Fibroblast of lung (primary cell): Measurements from ENCODE around the gene CARS1. TPM values are rescaled to one million over a fixed set of nuclear protein-coding genes. Genes with fewer than 3 reads are reported as not detected.

Experiments
- DNase-seq, 2 donors: peaks; one replicate each; pipeline versions ENCODE4 v3.0.0 to v3.0.0-alpha.2; 2010; ENCODE audit warnings: low read depth in 2 of 2
- H2AFZ ChIP-seq: 2 replicates; pipeline ENCODE4 v1.5.1; 2012; ENCODE audit warnings: low read length, control low read depth, inconsistent platforms
- H3K27ac ChIP-seq: 2 replicates; pipeline ENCODE4 v1.5.1; 2011; ENCODE audit warnings: low read length, control low read depth; ENCODE audit not compliant: insufficient read depth
- H3K27me3 ChIP-seq: 2 replicates; pipeline ENCODE4 v1.5.1; 2011; ENCODE audit warnings: mild to moderate bottlenecking, low read length; ENCODE audit not compliant: control insufficient read depth, insufficient read depth
- H3K36me3 ChIP-seq: 2 replicates; pipeline ENCODE4 v1.5.1; 2011; ENCODE audit warnings: low read length; ENCODE audit not compliant: control insufficient read depth, insufficient read depth
- H3K4me1 ChIP-seq: 2 replicates; pipeline ENCODE4 v1.5.1; 2011; ENCODE audit warnings: low read length; ENCODE audit not compliant: control insufficient read depth, insufficient read depth; ENCODE audit errors: extremely low read depth
- H3K4me2 ChIP-seq: 2 replicates; pipeline ENCODE4 v1.5.1; 2011; ENCODE audit warnings: low read length, control low read depth; ENCODE audit not compliant: insufficient read depth; ENCODE audit errors: extremely low read depth
- H3K4me3 ChIP-seq, 4 experiments: fragments of 200-600 bp in 1 of 4; sonication (generic) in 1 of 4; replicated peaks in 1 of 4; 2 replicates each; pipeline ENCODE4 v1.5.1; 2011 to 2016; ENCODE audit warnings: low read length in 4 of 4, low read depth in 3 of 4, mild to moderate bottlenecking in 3 of 4, control low read depth in 2 of 4, inconsistent platforms in 1 of 4, mixed read lengths in 1 of 4; ENCODE audit not compliant: insufficient read depth in 1 of 4; ENCODE audit errors: control extremely low read depth in 1 of 4
- H3K79me2 ChIP-seq: 2 replicates; pipeline ENCODE4 v1.5.1; 2012; ENCODE audit warnings: mild to moderate bottlenecking, low read length, inconsistent platforms; ENCODE audit not compliant: control insufficient read depth, insufficient read depth
- H3K9ac ChIP-seq: 2 replicates; pipeline ENCODE4 v1.5.1; 2011; ENCODE audit warnings: mild to moderate bottlenecking, low read length, control low read depth; ENCODE audit not compliant: insufficient read depth
- H3K9me3 ChIP-seq: 2 replicates; pipeline ENCODE4 v1.5.1; 2012; ENCODE audit warnings: low read depth, low read length; ENCODE audit not compliant: control insufficient read depth, insufficient read depth
- H4K20me1 ChIP-seq: 2 replicates; pipeline ENCODE4 v1.5.1; 2011; ENCODE audit warnings: low read length; ENCODE audit not compliant: control insufficient read depth, insufficient read depth; ENCODE audit errors: extremely low read depth
- EZH2 ChIP-seq: IDR thresholded peaks from 2 replicates; pipeline ENCODE4 v1.5.1; 2012; ENCODE audit warnings: low read length, control low read depth, mild to moderate bottlenecking; ENCODE audit errors: missing control alignments
- polyA plus RNA-seq, 2 donors: library from polyadenylated mRNA; depleted of rRNA in 1 of 2; stranded (reverse) in 1 of 2; unstranded in 1 of 2; fragments of >200 nt; gene quantifications; 2 replicates each; pipeline ENCODE4 v1.2.1, GENCODE V29; 2011 to 2012; ENCODE audit warnings: missing spikeins in 1 of 2
- total RNA-seq: library from RNA; depleted of rRNA; stranded (reverse); fragments of >200 nt; gene quantifications from 2 replicates; pipeline ENCODE4 v1.2.1, GENCODE V29; 2014
- TF ChIP-seq, protein P1 (sequence below), 2 donors: IDR thresholded peaks in 1 of 2; conservative IDR thresholded peaks in 1 of 2; 1 replicate in 1 of 2; 2 replicates in 1 of 2; pipeline ENCODE4 v1.5.1; 2011 to 2012; ENCODE audit warnings: low read length in 2 of 2, control low read depth in 1 of 2, inconsistent platforms in 1 of 2, low read depth in 1 of 2, mild to moderate bottlenecking in 1 of 2

CARS1 gene
- total and polyA plus RNA-seq, 2 donors (not counting 1 experiment from before 2014, with no cell fraction given): 67.5 to 149 TPM

GRCh38 chr11:3008746-3009336 lies 48.4 kb downstream of the CARS1 start:
- Histone ChIP-seq H3K27me3 (no peaks in the 10 kb centered on the region), H3K4me3 (no peak overlapping the region), H4K20me1 (no peaks in the 10 kb centered on the region), H3K9me3 (no peaks in the 10 kb centered on the region), H3K4me2 (no peak overlapping the region), H3K9ac (no peak overlapping the region), H3K36me3 (peaks cover 33% of the 10 kb centered on the region), H3K79me2 (no peaks in the 10 kb centered on the region), H3K4me1 (no peaks in the 10 kb centered on the region), H3K27ac (no peak overlapping the region), H2AFZ (no peak overlapping the region)
- DNase-seq: no peak
- TF ChIP-seq, protein P1, sequence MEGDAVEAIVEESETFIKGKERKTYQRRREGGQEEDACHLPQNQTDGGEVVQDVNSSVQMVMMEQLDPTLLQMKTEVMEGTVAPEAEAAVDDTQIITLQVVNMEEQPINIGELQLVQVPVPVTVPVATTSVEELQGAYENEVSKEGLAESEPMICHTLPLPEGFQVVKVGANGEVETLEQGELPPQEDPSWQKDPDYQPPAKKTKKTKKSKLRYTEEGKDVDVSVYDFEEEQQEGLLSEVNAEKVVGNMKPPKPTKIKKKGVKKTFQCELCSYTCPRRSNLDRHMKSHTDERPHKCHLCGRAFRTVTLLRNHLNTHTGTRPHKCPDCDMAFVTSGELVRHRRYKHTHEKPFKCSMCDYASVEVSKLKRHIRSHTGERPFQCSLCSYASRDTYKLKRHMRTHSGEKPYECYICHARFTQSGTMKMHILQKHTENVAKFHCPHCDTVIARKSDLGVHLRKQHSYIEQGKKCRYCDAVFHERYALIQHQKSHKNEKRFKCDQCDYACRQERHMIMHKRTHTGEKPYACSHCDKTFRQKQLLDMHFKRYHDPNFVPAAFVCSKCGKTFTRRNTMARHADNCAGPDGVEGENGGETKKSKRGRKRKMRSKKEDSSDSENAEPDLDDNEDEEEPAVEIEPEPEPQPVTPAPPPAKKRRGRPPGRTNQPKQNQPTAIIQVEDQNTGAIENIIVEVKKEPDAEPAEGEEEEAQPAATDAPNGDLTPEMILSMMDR (conservative IDR thresholded peaks at IDR 0.05 in 1 of 2, IDR thresholded peaks at IDR 0.05 in 1 of 2; ENCODE audit: low read depth in 1 of 2, low read length in 2 of 2): no peak

DNA sequence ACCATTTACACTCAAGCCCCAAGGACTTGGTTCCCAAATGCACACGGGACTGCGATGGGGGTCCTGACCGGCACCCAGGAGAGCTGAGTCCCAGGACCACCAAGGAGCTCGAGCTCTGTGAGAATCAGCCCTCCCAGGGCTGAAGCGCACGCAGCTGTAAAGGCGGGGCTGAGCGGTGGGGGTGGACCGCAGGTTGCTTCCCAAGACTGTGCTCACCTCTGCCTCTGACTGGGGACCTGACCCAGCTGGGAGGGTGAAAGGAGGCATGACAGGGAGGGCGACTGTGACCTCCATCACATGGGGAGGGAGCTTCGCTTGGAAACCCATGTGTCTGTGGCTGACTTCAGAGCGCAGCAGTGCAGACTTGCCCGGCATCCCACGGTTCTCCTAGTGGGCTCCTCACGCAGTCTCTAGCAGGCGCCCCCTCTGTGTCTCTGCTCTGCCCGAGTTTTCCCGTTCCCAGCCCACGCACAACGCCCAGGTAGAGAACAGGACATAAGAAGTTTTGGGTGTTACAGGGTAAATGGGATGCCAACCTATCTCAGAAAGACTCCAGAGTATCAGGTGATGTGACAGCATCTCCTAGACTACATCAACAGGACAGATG lies 49.7 kb downstream of the CARS1 start:
- no peaks in the 10 kb centered on the region for H3K4me1 ChIP-seq
- H3K27ac ChIP-seq: no peak overlapping the region
- DNase-seq: no peak
- no peaks in the 10 kb centered on the region for H3K27me3 ChIP-seq
- H2AFZ ChIP-seq: no peak overlapping the region
- H4K20me1 ChIP-seq: no peaks in the 10 kb centered on the region
- H3K9me3 ChIP-seq: no peaks in the 10 kb centered on the region
- no peak overlapping the region for H3K4me3 ChIP-seq
- no peak overlapping the region for H3K9ac ChIP-seq
- TF ChIP-seq EZH2: no peak
- TF ChIP-seq, protein P1 (conservative IDR thresholded peaks at IDR 0.05 in 1 of 2, IDR thresholded peaks at IDR 0.05 in 1 of 2; ENCODE audit: low read depth in 1 of 2, low read length in 2 of 2): no peak
- H3K79me2 ChIP-seq: no peaks in the 10 kb centered on the region
- peaks cover 42% of the 10 kb centered on the region for H3K36me3 ChIP-seq
- H3K4me2 ChIP-seq: no peak overlapping the region

DNA sequence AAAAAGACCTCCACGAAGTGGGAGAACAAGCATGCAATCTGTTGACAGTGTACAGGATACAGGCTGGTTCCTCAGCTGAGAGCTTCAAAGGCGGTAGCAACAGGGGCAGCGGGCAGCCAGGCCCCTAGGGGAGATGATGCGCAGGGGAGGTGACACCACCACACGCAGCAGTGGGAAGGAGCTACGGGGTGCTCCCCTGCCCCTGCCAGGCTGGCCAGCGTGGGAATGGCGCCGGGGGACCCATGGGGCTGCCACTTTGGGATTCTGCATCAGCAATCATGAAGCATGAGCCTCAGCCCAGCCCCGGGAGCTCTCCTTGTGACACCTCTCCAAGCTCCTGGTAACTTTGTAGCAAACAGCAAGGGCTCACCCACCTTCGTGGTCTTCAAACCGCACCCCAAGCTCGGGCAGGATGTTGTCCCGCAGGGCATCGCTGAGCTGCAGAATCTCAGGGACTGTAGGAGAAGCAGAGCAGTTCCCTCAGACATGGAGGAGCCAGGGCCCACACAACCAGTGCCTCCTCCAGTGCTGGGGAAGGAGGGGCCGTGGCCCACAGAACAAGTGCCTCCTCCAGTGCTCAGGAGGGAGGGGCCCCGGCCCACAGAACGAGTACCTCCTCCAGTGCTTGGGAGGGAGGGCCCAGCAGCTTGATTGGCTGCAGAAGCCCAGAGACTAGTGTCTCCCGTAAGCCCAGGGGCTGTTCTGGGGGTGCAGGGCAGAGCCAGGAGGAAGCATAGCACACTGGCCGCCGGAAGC lies 50.5 kb downstream of the CARS1 start:
- Histone ChIP-seq H3K27ac (no peak overlapping the region), H3K4me2 (no peak overlapping the region), H3K36me3 (peaks cover 42% of the 10 kb centered on the region), H3K4me3 (no peak overlapping the region), H3K27me3 (no peaks in the 10 kb centered on the region), H3K9me3 (no peaks in the 10 kb centered on the region), H3K4me1 (no peaks in the 10 kb centered on the region), H2AFZ (no peak overlapping the region), H3K79me2 (no peaks in the 10 kb centered on the region), H3K9ac (no peak overlapping the region), H4K20me1 (no peaks in the 10 kb centered on the region)
- no peak for DNase-seq
- TF ChIP-seq EZH2: no peak
- TF ChIP-seq, protein P1 (conservative IDR thresholded peaks at IDR 0.05 in 1 of 2, IDR thresholded peaks at IDR 0.05 in 1 of 2; ENCODE audit: low read depth in 1 of 2, low read length in 2 of 2): no peak
